Measurements from ENCODE around the gene KANSL1L. TPM values are rescaled to one million over a fixed set of nuclear protein-coding genes. Genes with fewer than 3 reads are reported as not detected.

Gene KANSL1L
- total and polyA plus RNA-seq, 7 donors: 2.8 to 49.0 (median 32.6) TPM

DNA sequence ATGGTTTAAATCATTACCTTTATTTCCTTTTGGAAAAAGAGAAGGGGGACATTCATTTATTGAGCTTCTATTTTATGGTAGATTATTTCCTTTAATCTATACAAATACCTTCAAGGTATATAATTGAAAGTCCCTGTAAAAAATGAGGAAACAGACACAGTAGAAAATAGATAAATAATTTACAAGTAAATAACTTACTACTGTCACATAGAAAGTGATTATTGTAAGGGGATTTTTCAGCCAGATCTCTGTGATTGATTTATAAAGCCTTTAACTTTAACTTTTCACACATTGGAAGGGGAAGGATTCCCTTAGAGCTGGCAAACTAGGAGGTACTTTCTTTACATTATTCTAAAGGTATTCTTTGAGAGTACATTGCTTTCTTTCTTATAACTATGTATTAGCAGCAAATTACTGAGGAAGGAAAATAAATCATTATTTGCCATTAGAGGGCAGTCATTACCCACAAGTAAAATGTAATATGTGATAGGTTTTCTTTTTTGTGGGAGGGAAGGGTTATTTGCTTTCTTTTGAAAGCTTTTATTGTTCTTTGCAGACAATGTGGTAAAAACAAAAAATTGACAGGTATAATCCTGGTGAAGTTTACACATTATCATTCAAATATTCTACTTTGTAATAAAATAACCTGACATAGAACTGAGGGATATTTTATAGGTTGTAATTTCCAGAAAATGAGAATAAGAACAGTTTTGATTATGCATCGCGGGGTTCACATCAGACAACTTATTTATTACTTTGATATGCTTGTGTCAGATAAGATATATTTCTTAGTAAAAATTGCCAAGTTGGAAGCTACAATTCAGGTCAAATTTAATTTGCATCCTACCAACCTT lies 193.6 kb downstream of the KANSL1L start:
- no peak for DNase-seq
- peaks cover 0 to 16% (median 10%) of the 10 kb centered on the region in 4 donors for H3K4me1 ChIP-seq
- no peak overlapping the region for H3K27ac ChIP-seq
- 92 to 97% methylated on average over 2 of the region's 2 CpGs for WGBS, 2 donors
- intact Hi-C loops (cut with DNase I): loop anchor here (1.0 kb wide), 1 partner anchor 219 kb away; no protein-coding TSS in a partner anchor
- no peaks in the 10 kb centered on the region for H3K27me3 ChIP-seq
- H3K9me3 ChIP-seq: no peaks in the 10 kb centered on the region
- H3K36me3 ChIP-seq: no peaks in the 10 kb centered on the region
- no peak overlapping the region for H3K4me3 ChIP-seq
- TF ChIP-seq, protein P1, sequence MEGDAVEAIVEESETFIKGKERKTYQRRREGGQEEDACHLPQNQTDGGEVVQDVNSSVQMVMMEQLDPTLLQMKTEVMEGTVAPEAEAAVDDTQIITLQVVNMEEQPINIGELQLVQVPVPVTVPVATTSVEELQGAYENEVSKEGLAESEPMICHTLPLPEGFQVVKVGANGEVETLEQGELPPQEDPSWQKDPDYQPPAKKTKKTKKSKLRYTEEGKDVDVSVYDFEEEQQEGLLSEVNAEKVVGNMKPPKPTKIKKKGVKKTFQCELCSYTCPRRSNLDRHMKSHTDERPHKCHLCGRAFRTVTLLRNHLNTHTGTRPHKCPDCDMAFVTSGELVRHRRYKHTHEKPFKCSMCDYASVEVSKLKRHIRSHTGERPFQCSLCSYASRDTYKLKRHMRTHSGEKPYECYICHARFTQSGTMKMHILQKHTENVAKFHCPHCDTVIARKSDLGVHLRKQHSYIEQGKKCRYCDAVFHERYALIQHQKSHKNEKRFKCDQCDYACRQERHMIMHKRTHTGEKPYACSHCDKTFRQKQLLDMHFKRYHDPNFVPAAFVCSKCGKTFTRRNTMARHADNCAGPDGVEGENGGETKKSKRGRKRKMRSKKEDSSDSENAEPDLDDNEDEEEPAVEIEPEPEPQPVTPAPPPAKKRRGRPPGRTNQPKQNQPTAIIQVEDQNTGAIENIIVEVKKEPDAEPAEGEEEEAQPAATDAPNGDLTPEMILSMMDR (IDR thresholded peaks at IDR 0.05): peak in 3 of 4 experiments; percentile 28 to 52 (median 39)
- no peak for TF ChIP-seq POLR2AphosphoS5 (IDR thresholded peaks at IDR 0.05)
- no peak for TF ChIP-seq POLR2A (IDR thresholded peaks at IDR 0.05)

- Histone ChIP-seq H3K9me3 (no peaks in the 10 kb centered on the region), H3K36me3 (no peaks in the 10 kb centered on the region), H3K27ac (no peak overlapping the region), H3K27me3 (no peaks in the 10 kb centered on the region), H3K4me1 (peaks cover 0 to 16% (median 11%) of the 10 kb centered on the region in 4 donors), H3K4me3 (no peak overlapping the region)
- intact Hi-C loops (cut with DNase I): loop anchor here (1.0 kb wide), 1 partner anchor 219 kb away; no protein-coding TSS in a partner anchor
- 57 to 82% methylated on average over 9 of the region's 9 CpGs for WGBS, 2 donors
- no peak for TF ChIP-seq EP300 (IDR thresholded peaks at IDR 0.05)
- TF ChIP-seq POLR2AphosphoS5 (IDR thresholded peaks at IDR 0.05): no peak
- TF ChIP-seq, protein P1 (IDR thresholded peaks at IDR 0.05): no peak
- no peak for TF ChIP-seq POLR2A (IDR thresholded peaks at IDR 0.05)
- no peak for DNase-seq
These were observed 194.4 kb downstream of the KANSL1L start for GRCh38 chr2:209976698-209977385.

DNA sequence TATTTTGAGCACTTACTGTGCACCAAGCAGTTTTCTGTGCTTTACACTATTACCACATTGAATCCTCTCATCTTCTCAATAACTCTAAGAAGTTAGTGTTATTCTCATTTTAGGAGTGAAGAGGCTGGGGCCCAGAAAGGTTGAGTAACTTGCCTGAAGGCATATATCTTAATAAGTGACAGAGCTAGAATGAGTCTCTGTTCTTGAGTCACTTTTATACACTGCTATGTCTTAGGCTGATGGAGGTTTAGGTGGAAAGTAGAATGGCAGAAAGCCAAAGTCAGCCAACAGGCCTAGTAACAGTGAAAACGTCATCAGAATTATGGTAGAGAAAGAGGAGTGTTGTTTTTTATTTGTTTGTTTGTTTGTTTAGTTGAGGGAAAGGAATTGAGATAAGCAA lies 196.6 kb downstream of the KANSL1L start:
- 26 to 55% methylated on average over 1 of the region's 1 CpG for WGBS, 2 donors
- TF ChIP-seq EP300 (IDR thresholded peaks at IDR 0.05): no peak
- no peak for TF ChIP-seq POLR2A (IDR thresholded peaks at IDR 0.05)
- Histone ChIP-seq H3K27ac (no peak overlapping the region), H3K9me3 (no peaks in the 10 kb centered on the region), H3K4me3 (no peak overlapping the region), H3K36me3 (no peaks in the 10 kb centered on the region), H3K4me1 (peaks cover 0 to 16% (median 11%) of the 10 kb centered on the region in 4 donors), H3K27me3 (no peaks in the 10 kb centered on the region)
- intact Hi-C loops (cut with DNase I): no loop called here
- DNase-seq: no peak

- Histone ChIP-seq H3K27ac (no peak overlapping the region), H3K4me3 (no peak overlapping the region), H3K27me3 (no peaks in the 10 kb centered on the region), H3K9me3 (no peaks in the 10 kb centered on the region), H3K36me3 (no peaks in the 10 kb centered on the region), H3K4me1 (peaks cover 0 to 16% (median 11%) of the 10 kb centered on the region in 4 donors)
- intact Hi-C loops (cut with DNase I): no loop called here
- DNase-seq: no peak
- 9 to 14% methylated on average over 1 of the region's 1 CpG for WGBS, 2 donors
- TF ChIP-seq POLR2AphosphoS5 (IDR thresholded peaks at IDR 0.05): peak in 3 of 4 donors; percentile 32 to 68 (median 62)
- TF ChIP-seq, protein P1 (IDR thresholded peaks at IDR 0.05): no peak
These were observed 197.9 kb downstream of the KANSL1L start for GRCh38 chr2:209973328-209973727.

Other genes starting within 250 kb of the KANSL1L start
- 10 to 100 TPM; 38.2 to 77.9 (median 48.8) TPM for gene RPE, start 168.8 kb downstream of the KANSL1L start, total RNA-seq
- gene RPE, start 168.8 kb downstream of the KANSL1L start, polyA plus RNA-seq: 10 to 100 TPM; 22.2 to 28.2 (median 25.3) TPM
- 1 to 10 TPM in 3 of 4 donors, under 1 TPM in 1; 0.81 to 4.7 (median 3.9) TPM for gene ACADL, start 54.0 kb upstream of the KANSL1L start, total RNA-seq
- under 1 TPM in 2 of 3 donors, not detected in 1; 0.15 to 0.60 TPM for gene ACADL, start 54.0 kb upstream of the KANSL1L start, polyA plus RNA-seq
- not detected for gene MYL1, start 143.8 kb upstream of the KANSL1L start, total RNA-seq
- 1 to 10 TPM in 1 of 3 donors, not detected in 2; 4.8 TPM for gene MYL1, start 143.8 kb upstream of the KANSL1L start, polyA plus RNA-seq

Data from sigmoid colon (tissue), 7 donors.